ENCODE results near the gene LRP1.

Gene LRP1

DNA sequence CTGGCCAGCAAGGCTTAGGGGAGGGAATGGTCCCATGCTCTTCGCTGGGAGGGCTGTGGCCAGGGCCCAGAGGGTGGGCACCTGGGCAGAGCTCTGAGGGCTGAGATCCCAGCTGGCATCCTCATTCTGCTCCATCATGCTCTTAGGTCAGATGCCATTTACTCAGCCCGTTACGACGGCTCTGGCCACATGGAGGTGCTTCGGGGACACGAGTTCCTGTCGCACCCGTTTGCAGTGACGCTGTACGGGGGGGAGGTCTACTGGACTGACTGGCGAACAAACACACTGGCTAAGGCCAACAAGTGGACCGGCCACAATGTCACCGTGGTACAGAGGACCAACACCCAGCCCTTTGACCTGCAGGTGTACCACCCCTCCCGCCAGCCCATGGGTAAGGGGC, 49.9 kb downstream of the LRP1 start:
- DNase-seq: no peak

GRCh38 chr12:57179331-57180086, 51.2 kb downstream of the LRP1 start:
- no peak for DNase-seq

- DNase-seq: no peak
Measured at GRCh38 chr12:57180321-57180989, 52.2 kb downstream of the LRP1 start.

GRCh38 chr12:57181072-57181471, 52.8 kb downstream of the LRP1 start:
- DNase-seq: no peak

- DNase-seq: peak; percentile 67
Measured at GRCh38 chr12:57181561-57182155, 53.4 kb downstream of the LRP1 start.

DNA sequence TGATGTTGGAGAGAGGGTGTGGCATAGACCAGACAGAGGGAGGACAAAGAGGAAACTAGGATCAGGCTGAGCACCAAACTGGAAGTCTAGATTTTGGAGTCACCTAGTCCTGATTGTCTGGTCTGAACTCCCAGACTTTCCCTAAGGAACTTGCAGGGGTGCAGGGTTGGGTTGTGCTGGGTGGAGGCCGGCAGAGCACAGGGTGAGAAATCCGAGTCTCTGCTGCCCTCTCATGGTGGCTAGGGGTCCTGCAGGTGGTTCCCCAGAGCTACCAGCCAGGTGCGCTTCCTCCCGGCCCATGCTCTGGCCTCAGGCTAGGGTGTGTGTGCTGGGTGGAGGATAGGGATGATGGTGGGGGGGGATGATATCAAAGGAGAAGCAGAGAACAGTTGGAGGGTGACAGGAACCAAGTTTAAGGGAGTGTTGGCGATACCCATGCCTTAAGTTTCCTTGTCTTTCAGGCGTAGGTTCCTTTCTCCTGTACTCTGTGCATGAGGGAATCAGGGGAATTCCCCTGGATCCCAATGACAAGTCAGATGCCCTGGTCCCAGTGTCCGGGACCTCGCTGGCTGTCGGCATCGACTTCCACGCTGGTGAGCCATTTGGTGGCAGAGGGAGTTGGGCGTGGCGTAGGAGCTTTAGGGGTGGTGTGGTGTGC, 54.8 kb downstream of the LRP1 start:
- peak; percentile 57 for DNase-seq

GRCh38 chr12:57183939-57184725, 55.8 kb downstream of the LRP1 start:
- no peak for DNase-seq

- DNase-seq: no peak
Measured at GRCh38 chr12:57185403-57185802, 57.1 kb downstream of the LRP1 start.

DNA sequence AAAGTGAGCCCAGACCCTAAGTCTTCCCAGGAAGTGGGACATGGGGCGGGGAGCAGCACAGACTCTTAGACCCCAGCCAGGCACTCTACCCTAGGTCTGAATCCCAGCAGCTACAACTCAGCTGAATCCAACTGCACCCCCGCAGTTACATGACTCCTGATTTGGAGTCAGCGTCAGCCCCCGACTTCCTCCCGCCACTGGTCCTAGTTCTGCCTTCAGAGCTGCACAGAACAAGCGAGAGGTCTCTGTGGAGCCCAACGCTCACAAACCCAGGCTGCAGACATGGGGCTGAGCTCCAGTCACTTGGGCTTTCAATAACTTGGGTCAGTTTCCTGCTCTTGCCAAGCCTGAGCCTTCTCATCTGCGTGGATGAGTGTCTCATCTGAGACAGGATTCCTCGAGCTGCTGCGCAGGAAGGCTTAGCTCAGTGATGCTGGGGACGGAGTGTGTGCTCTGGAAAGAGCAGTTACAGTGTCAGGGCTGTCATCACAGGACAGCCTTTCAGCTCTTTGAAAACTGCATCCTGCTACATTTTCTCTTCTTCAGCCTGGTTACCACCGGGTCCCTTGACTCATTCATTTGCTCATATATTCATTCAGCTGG, 57.7 kb downstream of the LRP1 start:
- no peak for DNase-seq

DNA sequence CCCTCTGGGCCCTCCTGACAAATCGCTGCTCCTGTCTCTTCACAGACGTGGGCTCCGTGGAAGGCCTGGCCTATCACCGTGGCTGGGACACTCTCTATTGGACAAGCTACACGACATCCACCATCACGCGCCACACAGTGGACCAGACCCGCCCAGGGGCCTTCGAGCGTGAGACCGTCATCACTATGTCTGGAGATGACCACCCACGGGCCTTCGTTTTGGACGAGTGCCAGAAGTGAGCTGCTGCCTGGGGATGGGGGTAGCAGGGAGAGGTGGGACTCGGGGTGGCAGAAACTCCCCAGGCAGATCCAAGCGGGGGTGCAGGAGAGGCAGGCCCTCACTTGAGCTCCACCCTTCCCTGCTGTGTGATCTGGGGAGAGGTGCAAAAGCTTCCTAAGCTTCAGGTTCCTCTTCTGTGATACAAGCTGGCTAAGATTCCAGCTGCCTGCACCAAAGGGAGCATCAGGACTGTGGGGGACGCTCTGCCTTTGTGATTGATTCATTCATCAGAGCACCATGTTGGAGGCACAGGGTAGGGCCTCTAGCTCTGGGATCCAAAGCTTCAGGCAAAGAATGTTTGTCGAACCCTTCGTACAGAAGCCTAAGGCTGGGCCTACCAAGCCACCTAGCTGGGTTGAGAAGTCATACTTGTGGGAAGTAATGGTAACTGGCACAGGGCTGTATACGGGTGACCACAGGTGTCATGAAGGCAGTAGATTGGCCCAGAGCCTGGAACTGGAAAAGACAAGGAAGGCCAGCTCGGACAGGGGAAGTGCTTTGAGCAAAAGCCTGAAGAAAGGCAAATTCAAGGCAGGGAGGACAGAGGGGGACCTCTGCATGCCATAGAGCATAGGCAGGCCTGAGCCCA, 59.2 kb downstream of the LRP1 start:
- no peak for DNase-seq

GRCh38 chr12:57188090-57188425, 59.8 kb downstream of the LRP1 start:
- no peak for DNase-seq

DNA sequence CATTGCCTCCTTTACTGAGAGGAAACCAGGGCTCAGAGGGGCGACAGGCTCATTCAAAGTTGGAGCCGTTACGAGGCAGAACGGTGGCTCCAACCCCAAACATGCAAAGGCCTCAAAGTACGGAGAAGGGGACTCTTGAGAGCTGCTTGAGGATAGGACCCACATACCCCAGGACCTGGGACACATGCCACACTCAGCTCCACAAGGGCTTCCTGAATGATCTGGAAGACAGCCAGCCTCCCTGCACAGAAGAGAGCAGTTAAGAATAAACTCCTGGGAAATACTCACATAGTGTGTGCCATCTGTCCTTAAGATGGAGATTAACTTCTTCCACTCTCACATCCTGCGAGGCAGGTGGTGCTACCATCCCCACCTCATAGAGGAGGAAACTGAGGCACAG, 61.8 kb downstream of the LRP1 start:
- no peak for DNase-seq

DNA sequence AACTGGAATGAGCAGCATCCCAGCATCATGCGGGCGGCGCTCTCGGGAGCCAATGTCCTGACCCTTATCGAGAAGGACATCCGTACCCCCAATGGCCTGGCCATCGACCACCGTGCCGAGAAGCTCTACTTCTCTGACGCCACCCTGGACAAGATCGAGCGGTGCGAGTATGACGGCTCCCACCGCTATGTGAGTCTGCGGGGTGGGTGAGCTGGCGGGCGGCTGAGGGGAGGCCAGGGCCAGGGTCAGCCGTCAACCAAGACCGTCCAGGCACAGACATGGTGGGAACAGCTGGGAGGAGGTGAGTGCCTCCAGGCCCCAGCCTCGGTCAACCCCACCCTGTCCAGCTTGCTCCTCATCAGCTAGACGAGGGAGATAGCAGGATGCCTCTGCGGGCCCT, 62.5 kb downstream of the LRP1 start:
- no peak for DNase-seq

GRCh38 chr12:57191410-57191809, 63.1 kb downstream of the LRP1 start:
- DNase-seq: no peak

GRCh38 chr12:57192920-57193319, 64.6 kb downstream of the LRP1 start:
- DNase-seq: no peak

DNA sequence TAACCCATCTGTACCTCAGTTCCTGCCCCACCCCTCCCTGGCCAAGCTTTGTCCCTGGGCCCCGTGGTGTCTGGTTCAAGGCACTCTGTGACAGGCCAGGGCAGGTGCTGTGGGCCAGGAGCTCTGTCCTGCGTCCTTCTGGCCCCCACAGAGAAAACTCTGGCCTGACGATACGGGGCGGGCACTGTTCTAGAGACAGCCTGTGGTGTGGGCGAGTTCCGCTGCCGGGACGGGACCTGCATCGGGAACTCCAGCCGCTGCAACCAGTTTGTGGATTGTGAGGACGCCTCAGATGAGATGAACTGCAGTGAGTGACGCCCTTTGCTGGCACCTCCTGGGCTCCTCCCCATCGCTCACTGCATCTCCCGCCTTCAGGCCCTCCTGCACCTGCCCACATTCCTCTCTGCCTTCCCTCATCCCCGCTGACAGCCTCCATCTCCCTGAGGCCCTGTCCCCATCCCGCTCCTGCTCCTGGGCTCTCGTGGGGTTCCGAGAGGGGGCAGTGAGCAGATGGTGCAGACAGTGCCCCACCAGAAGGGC, 65.5 kb downstream of the LRP1 start:
- no peak for DNase-seq

DNA sequence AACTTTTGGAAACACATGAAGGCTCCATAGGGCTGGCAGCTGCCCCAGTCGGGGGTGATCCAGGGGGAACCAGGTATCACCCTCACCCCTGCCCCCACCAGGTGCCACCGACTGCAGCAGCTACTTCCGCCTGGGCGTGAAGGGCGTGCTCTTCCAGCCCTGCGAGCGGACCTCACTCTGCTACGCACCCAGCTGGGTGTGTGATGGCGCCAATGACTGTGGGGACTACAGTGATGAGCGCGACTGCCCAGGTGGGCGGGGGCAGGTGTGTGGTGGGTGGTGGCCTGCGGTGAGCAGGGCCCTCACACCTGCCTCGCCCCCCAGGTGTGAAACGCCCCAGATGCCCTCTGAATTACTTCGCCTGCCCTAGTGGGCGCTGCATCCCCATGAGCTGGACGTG, 66.0 kb downstream of the LRP1 start:
- DNase-seq: no peak

DNA sequence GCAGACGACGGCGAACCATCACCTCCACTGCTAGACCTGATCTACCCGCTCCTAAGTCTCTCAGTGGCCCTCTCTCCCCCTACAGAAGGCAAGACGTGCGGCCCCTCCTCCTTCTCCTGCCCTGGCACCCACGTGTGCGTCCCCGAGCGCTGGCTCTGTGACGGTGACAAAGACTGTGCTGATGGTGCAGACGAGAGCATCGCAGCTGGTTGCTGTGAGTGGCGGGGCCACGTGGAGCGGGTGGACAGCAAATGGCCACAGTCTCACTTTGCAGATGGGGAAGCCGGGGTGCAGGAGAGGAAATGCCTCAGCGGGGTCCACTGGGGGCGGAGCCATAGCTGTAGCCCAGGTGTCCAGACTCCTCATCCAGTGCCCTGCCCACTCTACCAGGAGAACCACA, 66.9 kb downstream of the LRP1 start:
- no peak for DNase-seq

DNA sequence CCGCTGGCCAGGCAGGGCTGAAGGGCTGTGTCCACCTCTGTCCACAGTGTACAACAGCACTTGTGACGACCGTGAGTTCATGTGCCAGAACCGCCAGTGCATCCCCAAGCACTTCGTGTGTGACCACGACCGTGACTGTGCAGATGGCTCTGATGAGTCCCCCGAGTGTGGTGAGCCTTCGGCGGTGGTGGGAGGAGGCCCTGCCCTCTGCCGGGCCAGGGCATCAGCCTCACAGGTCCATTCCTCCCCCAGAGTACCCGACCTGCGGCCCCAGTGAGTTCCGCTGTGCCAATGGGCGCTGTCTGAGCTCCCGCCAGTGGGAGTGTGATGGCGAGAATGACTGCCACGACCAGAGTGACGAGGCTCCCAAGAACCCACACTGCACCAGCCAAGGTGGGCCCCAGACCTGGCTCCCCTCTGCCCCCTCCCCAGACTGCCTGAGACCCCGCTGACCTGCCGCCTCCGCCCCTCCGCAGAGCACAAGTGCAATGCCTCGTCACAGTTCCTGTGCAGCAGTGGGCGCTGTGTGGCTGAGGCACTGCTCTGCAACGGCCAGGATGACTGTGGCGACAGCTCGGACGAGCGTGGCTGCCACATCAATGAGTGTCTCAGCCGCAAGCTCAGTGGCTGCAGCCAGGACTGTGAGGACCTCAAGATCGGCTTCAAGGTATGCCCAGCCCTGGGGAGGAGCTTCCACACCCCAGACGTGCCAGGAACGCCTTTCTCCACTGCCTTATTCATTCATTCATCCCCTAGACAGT, 67.5 kb downstream of the LRP1 start:
- DNase-seq: no peak

GRCh38 chr12:57196439-57196838, 68.2 kb downstream of the LRP1 start:
- no peak for DNase-seq

DNA sequence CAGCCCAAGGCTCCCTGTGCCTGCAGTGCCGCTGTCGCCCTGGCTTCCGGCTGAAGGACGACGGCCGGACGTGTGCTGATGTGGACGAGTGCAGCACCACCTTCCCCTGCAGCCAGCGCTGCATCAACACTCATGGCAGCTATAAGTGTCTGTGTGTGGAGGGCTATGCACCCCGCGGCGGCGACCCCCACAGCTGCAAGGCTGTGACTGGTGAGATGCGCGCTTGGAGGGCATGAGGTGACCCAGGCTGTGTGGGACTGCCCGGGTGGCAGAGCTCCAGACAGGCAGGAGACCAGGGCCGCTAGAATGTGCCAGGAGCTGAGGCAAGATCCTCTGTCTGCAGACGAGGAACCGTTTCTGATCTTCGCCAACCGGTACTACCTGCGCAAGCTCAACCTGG, 68.7 kb downstream of the LRP1 start:
- DNase-seq: no peak

Measured in fibroblast of skin of right quadriceps (primary cell).